ENCODE measurements around the gene GPR146.
"Not testable (repeated sequence)": the region's sequence is repeated elsewhere in the genome, so short reads cannot be mapped to it uniquely, and the experiment has no call there.

DNA sequence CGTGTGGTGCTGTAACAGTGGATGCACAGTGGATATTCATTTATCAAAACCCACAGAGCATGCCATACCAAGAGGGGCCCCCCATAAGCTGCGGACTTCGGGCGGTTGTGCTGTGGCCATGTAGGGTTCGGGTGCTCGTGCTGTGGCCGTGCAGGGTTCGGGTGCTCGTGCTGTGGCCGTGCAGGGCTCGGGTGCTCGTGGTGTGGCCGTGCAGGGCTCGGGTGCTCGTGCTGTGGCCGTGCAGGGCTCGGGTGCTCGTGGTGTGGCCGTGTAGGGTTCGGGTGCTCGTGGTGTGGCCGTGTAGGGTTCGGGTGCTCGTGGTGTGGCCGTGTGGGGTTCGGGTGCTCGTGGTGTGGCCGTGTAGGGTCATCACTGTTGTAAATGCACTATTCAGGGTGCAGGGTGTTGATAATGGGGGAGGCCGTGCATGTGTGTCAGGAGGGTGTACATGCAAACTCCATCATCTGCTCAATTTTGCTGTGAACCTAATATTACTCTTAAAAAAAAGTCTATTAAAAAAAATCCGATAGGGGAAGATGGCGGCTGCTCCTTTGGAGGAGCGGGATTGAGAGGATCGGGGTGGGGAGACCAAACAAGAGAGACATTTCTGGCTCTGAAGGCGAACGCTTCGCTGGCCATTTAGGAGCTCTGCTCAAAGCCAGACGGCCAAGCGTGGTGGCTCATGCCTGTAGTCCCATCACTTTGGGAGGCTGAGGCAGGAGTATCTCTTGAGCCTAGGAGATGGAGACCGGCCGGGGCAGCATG lies 8.0 kb upstream of the GPR146 start:
- TF ChIP-seq, protein P1, sequence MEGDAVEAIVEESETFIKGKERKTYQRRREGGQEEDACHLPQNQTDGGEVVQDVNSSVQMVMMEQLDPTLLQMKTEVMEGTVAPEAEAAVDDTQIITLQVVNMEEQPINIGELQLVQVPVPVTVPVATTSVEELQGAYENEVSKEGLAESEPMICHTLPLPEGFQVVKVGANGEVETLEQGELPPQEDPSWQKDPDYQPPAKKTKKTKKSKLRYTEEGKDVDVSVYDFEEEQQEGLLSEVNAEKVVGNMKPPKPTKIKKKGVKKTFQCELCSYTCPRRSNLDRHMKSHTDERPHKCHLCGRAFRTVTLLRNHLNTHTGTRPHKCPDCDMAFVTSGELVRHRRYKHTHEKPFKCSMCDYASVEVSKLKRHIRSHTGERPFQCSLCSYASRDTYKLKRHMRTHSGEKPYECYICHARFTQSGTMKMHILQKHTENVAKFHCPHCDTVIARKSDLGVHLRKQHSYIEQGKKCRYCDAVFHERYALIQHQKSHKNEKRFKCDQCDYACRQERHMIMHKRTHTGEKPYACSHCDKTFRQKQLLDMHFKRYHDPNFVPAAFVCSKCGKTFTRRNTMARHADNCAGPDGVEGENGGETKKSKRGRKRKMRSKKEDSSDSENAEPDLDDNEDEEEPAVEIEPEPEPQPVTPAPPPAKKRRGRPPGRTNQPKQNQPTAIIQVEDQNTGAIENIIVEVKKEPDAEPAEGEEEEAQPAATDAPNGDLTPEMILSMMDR (IDR thresholded peaks at IDR 0.05) = not testable (repeated sequence)
- not testable (repeated sequence) for TF ChIP-seq POLR2A (IDR thresholded peaks at IDR 0.05)

Data from right lobe of liver (tissue), 4 donors.